Measurements from ENCODE around the gene CECR2. TPM values are rescaled to one million over a fixed set of nuclear protein-coding genes. Genes with fewer than 3 reads are reported as not detected.

Gene CECR2
- total RNA-seq, 1 donor from 2014 or later: 40.5 TPM

DNA sequence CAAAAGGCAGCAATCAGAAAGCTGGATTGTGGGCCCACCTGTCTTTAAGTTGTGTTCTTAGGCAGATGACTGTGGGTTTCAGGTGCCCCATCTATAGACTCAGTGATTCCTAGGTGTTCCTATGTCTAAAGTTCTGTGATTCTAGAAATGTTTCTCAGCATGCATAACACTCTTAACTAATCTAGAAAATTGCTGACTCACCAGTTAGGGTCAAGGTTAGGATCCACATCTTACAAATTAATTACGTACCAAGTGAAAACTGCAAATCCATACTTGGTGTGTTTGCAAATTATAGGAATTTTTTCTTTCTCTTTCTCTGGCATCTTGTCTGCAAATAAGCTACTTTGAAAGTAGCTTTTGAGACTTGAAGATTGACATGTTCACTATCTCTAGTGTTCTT is 7.7 kb downstream of the CECR2 start:
- Mint-ChIP-seq H3K36me3 (ENCODE audit: insufficient read depth) (no peaks in the 10 kb centered on the region), H3K4me3 (ENCODE audit: low read depth) (no peak overlapping the region), H3K4me1 (ENCODE audit: low read depth) (peaks cover 48% of the 10 kb centered on the region), H3K27me3 (no peaks in the 10 kb centered on the region), H3K27ac (no peak overlapping the region), H3K9me3 (ENCODE audit: low read depth) (no peaks in the 10 kb centered on the region)
- TF ChIP-seq, protein P1, sequence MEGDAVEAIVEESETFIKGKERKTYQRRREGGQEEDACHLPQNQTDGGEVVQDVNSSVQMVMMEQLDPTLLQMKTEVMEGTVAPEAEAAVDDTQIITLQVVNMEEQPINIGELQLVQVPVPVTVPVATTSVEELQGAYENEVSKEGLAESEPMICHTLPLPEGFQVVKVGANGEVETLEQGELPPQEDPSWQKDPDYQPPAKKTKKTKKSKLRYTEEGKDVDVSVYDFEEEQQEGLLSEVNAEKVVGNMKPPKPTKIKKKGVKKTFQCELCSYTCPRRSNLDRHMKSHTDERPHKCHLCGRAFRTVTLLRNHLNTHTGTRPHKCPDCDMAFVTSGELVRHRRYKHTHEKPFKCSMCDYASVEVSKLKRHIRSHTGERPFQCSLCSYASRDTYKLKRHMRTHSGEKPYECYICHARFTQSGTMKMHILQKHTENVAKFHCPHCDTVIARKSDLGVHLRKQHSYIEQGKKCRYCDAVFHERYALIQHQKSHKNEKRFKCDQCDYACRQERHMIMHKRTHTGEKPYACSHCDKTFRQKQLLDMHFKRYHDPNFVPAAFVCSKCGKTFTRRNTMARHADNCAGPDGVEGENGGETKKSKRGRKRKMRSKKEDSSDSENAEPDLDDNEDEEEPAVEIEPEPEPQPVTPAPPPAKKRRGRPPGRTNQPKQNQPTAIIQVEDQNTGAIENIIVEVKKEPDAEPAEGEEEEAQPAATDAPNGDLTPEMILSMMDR (IDR thresholded peaks at IDR 0.05; ENCODE audit: unreplicated experiment): no peak
- no peak for DNase-seq (ENCODE audit: low spot score, unreplicated experiment)

DNA sequence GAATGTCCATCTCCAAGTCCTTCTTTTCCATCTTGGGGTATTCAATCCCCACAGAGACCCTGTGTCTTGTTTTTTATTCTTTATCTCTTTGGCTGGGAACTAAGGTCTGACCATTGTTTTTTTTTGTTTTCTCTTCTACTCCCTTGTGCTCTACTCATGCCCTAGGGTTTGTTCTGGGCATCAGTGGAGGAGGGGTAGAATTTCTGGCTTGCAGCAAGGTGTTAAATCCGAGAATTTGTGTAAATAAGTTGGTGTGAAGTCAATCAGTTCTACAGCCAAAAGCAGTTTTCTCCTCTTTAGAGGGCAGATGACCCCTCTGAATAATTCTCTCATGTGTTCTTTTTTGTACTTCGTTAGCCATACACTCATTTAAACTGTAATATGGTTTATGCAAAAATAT is 10.7 kb downstream of the CECR2 start:
- TF ChIP-seq, protein P1 (IDR thresholded peaks at IDR 0.05; ENCODE audit: unreplicated experiment): no peak
- DNase-seq (ENCODE audit: low spot score, unreplicated experiment): no peak
- Mint-ChIP-seq H3K27ac (peak overlapping the region; percentile 91), H3K27me3 (no peaks in the 10 kb centered on the region), H3K36me3 (ENCODE audit: insufficient read depth) (peaks cover 8% of the 10 kb centered on the region), H3K9me3 (ENCODE audit: low read depth) (peaks cover 3% of the 10 kb centered on the region), H3K4me3 (ENCODE audit: low read depth) (no peak overlapping the region), H3K4me1 (ENCODE audit: low read depth) (peaks cover 49% of the 10 kb centered on the region)

DNA sequence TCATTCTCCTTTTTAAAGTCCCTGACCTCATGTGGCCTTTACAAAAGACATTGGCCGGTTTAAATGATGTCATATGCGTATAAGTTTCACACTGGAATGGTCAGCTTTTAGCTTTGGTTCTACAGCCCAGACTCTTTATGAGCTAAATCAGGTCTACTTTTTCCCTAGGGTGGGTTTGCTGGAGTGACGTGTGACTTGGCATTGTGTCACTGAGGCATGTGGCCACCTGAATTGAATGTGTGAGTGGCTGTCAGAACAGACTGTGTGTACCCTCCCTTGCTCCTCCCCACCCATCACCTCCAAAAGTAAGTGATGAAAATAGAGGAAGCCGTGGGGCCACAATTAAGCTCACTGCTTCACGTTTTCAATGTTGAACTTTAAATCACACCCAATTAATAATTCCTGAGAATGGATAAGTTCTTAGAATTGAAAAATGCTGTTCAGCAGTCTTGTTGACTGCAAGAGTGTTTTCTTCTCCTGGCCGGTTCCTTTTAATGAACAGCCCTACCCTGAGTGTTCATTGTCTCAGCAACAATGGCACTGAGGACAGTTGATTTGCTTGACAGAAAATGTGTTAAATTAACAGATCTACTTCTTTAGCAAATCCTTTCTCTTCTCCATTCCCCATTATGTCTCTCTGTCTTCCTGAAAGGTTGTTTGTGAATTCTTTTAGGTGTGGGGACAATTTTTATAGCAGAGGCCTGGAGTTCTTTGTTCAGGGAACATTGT is 11.3 kb downstream of the CECR2 start:
- DNase-seq (ENCODE audit: low spot score, unreplicated experiment): no peak
- TF ChIP-seq, protein P1 (IDR thresholded peaks at IDR 0.05; ENCODE audit: unreplicated experiment): no peak
- Mint-ChIP-seq H3K36me3 (ENCODE audit: insufficient read depth) (peaks cover 13% of the 10 kb centered on the region), H3K27me3 (no peaks in the 10 kb centered on the region), H3K9me3 (ENCODE audit: low read depth) (peaks cover 3% of the 10 kb centered on the region), H3K4me3 (ENCODE audit: low read depth) (no peak overlapping the region), H3K27ac (peak overlapping the region; percentile 91), H3K4me1 (ENCODE audit: low read depth) (peaks cover 54% of the 10 kb centered on the region)

DNA sequence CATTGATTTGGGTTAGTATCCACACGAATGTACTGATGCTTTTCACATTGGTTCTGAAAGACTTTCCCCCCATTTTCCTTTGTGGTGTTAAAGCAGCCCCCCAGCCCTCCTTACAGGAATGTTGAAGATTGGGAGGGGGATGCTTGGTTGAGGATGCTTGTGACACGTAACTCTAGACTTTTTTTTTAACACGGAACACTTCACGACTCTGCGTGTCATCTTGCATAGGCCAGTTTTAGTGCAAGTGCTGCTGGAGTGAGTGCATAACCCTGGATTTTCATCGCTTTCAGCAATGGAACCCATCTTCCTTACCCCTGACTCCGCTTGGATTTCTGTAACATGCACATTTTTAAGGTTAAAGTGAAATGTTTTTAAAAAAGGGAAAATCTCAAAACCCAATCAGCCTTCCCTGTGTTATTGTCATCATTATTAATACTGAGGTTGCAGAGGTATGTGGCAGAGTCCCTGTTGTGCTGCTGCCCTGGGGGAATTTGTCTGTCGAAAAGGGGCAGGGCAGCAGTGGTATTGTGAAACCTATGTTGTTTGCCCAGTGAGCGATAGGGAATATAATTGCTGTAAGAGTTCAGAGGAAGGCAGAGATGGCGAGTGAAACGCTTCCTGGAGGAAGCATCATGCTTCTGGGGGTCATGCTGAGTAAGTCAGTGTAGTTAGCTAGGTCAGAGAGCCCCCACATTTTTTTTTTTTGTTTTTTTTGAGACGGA is 12.1 kb downstream of the CECR2 start:
- Mint-ChIP-seq H3K9me3 (ENCODE audit: low read depth) (peaks cover 3% of the 10 kb centered on the region), H3K27me3 (no peaks in the 10 kb centered on the region), H3K4me3 (ENCODE audit: low read depth) (no peak overlapping the region), H3K27ac (peak overlapping the region; percentile 62), H3K4me1 (ENCODE audit: low read depth) (peaks cover 48% of the 10 kb centered on the region), H3K36me3 (ENCODE audit: insufficient read depth) (peaks cover 15% of the 10 kb centered on the region)
- DNase-seq (ENCODE audit: low spot score, unreplicated experiment): no peak
- TF ChIP-seq, protein P1 (IDR thresholded peaks at IDR 0.05; ENCODE audit: unreplicated experiment): no peak

DNA sequence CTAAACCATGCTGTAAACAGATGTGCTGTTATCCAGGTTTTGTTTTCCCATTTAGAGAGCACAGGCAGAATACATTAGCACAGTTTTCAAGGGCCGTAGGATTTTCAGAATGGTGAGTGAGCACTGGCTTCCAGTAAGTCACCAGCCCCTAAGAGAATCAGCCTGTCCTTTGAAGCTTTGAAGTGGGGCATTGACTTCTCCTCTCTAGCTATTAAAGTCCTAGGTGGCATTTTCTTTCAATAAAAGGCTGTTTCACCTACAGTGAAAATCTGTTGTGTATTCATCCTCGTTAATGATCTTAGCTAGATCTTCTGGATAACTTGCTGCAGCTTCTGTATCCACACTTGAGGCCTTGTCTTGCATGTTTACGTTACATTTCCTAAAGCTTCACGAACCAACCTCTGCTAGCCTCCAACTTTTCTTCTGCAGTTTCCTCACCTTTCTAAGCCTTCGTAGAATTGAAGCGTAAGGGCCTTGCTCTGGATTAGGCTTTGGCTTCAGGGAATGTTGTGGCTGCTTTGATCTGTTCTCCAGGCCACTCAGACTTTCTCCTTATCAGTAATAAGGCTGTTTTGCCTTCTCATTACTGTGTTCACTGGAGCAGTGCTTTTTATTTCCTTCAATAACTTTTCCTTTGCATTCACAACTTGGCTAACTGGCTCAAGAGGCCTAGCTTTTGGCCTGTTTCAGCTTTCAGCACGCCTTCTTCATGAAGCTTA is 15.5 kb downstream of the CECR2 start:
- Mint-ChIP-seq H3K9me3 (ENCODE audit: low read depth) (peaks cover 3% of the 10 kb centered on the region), H3K27me3 (no peaks in the 10 kb centered on the region), H3K36me3 (ENCODE audit: insufficient read depth) (peaks cover 18% of the 10 kb centered on the region), H3K4me3 (ENCODE audit: low read depth) (no peak overlapping the region), H3K4me1 (ENCODE audit: low read depth) (peaks cover 31% of the 10 kb centered on the region), H3K27ac (peak overlapping the region; percentile 54)
- TF ChIP-seq, protein P1 (IDR thresholded peaks at IDR 0.05; ENCODE audit: unreplicated experiment): no peak
- no peak for DNase-seq (ENCODE audit: low spot score, unreplicated experiment)

Measured in progenitor cell of endocrine pancreas (in vitro differentiated cells).